Hematopoietic multipotent progenitor cell treated with erythropoietin and hydrocortisone succinate and interleukin-3 and kit ligand, for 8 days (in vitro differentiated cells): Measurements from ENCODE around the gene SRPRB.
A peak's percentile ranks its signal among the peaks of the same experiment; 100 is the strongest.

ENCODE experiments used
- DNase-seq: peaks from one replicate; pipeline ENCODE4 v3.0.0-alpha.2; 2015

Gene SRPRB, protein sequence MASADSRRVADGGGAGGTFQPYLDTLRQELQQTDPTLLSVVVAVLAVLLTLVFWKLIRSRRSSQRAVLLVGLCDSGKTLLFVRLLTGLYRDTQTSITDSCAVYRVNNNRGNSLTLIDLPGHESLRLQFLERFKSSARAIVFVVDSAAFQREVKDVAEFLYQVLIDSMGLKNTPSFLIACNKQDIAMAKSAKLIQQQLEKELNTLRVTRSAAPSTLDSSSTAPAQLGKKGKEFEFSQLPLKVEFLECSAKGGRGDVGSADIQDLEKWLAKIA

DNA sequence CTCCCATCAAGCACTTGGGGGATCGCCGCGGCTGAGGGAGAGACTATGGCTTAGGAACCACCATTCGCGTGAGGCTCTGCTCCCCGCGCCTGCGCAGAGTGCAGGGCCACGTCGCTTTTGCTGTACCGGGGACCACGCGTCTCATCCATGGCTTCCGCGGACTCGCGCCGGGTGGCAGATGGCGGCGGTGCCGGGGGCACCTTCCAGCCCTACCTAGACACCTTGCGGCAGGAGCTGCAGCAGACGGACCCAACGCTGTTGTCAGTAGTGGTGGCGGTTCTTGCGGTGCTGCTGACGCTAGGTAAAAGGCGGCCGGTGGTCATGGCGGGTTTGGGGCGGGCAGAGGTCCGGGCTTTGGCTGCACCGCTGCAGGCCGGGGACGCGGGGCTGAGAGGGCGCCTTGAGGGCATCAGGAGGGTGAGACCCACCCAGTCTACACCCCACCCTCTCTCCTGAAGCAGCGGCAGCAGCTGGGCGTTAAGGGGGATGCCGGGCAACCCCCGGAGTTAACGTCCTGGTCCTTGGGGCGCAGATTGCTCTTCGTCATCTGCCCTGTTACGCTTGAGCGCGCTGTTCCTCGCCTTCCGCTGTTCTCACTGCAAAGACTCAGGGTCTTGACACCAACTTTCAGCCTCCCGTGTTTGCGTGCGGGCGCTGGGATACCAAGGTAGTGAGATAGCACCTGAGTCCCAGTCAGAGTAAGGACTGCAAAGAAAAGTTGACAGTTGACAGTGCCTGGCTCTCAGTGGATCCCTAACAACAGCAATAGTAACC, at the start of gene SRPRB:
TSS of gene SRPRB (plus strand) at position 114 of the 774 bp plus-strand sequence. CDS start at position 148, 34 bp downstream.
- peak; percentile 97 for DNase-seq

DNA sequence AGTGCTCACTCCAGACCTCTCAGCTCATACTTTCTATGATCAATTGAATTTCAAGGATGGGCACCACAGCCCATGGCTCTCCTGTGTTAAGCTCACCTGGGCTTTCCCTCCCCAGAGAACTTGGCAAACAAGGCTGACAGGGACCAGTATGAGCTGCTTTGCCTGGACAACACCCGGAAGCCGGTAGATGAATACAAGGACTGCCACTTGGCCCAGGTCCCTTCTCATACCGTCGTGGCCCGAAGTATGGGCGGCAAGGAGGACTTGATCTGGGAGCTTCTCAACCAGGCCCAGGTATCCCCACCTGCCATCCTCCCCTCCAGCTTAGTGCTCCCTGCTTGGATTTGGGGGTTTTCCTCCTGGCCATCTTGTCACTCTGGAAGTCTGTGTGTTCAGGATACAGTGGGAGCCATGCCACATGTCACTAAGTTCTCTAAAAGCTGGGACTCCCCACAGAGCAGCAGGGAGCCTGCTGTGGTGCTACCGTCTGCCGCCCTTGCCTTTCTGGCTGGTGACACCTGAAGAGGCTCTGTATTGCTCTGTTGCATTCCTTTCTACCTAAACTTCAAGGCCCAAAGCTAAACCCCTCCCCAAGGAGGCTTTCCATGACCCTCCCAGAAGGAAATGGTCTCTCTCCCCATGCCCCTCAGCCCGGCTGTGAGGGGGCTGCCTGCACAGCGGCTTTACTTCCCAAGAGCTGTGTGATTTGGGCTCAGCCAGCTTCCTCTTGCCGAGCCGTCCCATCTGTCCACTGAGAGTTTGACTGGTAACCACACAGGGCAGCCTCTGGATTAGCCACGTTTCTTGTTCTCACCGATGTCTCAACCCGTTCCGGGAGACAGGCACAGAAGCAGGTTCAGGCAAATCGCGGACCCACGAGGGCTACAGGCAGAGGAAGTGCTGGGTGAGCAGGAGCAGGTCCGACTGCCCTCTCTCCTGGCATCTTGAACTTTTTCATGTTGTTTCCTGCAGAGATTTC, 48.6 kb upstream of the SRPRB start:
- no peak for DNase-seq

DNA sequence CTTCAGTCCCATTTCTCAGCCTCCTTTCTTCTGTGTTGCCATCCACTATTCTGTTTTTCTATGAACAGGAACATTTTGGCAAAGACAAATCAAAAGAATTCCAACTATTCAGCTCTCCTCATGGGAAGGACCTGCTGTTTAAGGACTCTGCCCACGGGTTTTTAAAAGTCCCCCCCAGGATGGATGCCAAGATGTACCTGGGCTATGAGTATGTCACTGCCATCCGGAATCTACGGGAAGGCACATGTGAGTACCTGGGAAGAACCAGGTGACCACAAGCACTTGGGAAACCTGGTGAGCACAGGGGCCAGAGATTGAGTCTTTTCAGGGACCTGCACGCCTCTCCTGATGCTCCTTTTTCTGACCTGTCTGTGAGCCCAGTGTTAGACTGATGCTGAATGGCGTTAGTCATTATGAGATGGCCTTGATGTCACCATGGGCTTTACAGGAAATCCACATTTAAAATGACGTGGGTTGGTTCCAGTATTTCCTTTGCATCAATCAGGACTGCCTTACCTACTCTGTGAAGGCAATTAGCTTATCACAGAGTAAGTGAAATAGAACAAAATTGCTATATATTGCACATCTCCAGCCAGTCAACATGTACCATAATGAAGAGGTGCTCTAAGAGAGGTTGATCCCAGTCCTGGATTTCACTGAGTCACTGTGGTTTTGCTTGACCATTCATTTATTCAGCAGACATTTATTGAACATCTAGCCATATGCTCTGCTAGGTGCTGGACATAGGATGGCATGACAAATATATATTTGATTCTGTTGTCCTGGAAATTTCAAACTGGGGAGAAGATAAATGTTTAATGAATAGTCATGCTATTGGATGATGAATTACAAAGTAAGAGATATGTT, 47.7 kb upstream of the SRPRB start:
- no peak for DNase-seq

DNA sequence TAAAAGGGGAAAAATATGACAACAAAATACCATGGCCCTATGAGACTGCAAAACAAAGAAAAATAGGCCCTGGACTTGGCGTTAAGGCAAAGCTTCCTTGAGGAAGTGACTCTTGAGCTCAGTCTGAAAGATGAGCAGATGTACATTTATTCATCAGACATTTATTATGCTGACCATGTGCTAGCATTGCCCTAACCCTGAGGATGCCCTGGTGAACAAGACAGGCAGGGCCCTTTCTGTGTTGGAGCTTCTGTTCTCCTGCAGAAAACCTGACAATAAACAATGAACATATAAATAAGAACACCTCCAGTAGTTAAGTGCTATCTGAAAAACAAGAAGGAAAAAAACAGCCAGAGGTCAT, 47.1 kb upstream of the SRPRB start:
- DNase-seq: no peak

DNA sequence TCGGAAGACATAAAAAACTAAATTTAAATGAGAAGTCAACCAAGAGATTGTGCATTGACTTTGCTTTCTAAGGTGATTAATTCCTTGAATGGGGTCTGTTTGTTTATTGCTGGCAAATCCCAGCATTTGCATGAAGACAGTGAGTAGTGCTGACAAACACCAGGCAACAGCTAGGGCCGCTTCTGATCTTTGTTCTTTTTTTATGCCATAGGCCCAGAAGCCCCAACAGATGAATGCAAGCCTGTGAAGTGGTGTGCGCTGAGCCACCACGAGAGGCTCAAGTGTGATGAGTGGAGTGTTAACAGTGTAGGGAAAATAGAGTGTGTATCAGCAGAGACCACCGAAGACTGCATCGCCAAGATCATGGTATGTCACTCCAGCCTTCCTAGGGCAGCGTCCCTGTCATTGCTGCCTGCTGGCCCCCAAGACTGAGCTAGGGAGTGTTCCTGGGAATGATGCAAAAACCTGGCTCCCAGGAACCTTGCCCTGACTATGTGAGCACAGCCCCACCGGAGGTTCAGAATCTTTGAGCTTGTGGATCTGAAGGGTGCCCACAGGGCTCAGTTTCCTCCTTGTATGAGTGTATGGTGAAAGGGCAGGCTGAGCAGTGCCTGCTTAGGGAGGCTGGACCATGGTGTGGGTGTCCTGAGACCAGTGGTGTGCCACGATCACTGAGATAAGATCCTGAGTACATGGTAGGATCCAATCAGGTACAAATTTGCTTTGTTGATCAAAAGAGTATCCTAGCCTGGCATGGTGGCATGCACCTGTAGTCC, 46.5 kb upstream of the SRPRB start:
- DNase-seq: no peak

DNA sequence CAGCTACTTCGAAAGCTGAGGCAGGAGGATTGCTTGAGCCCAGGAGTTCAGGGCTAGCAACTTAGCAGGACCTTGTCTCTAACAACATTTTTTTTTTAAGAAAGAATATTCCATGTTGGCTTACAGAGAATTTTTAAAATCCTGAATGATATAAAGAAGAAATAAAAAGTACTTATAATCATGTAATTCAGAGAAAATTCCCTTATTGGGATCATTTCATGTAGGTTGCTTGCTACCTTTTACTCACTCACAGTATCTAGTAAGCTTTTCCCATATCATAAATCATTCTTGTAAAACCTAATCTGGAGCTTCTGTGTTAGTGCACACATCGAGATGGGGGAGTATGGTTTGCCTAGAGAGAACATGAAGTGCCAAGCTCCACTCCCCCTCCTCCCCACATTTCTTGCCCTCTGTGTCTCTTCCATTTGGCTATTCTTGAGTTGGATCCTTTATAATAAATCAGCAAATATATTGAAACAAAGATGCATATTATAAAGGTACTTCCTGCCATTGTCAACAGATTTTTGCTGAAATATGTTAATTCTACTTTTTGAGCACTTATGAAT, 45.8 kb upstream of the SRPRB start:
- DNase-seq: no peak

DNA sequence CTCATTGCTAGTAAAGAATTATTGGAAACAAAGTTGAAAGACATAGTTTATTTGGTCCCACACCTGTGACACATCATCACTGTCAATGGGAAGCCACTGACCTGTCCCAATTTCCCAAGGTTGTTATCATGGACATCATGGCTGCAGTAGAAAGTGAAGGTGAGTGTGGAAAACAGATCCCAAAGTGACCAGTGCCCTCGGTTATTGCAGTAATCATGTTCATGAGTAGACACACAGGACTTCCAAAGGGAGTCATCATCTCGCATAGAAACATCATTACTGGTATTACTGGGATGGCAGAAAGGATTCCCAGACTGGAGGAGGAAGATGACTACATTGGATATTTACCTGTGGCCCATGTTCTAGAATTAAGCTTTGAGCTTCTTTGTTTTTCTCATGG, 44.7 kb upstream of the SRPRB start:
- no peak for DNase-seq

DNA sequence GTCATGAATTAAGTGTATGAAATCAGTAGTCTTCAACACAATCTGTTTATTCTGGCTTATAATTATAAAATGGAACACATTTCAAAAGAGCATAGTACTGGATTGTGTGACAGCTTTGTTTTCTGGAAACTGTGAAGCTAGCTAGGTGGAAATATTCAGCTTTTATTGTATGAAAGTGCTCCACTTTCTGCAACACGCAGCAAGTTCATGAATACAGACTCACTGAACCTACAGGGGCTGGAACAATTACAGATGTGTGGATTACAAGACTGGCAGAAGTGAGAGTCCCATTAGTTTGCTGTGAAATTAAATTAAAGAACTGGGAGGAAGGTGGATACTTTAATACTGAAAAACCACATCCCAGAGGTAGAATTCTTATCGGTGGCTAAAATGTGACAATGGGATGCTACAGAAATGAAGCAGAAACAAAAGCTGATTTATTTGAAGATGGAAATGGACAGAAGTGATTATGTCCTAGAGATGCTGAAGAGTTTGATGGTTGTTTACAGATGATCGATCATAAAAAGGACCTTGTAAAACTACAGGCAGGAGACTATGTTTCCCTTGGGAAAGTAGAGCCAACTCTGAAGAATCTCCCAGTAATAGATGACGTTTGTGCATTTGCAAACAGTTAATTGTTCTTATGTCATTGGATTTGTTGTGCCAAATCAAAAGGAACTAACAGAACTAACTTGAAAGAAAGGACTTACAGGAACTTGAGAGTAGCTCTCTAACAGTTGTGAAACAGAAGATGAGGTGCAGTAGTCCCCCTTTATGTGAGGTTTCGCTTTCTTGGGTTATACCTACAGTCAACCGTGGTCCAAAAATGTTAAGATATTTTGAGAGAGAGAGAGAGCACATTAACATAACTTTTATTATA, 43.8 kb upstream of the SRPRB start:
- DNase-seq: no peak

DNA sequence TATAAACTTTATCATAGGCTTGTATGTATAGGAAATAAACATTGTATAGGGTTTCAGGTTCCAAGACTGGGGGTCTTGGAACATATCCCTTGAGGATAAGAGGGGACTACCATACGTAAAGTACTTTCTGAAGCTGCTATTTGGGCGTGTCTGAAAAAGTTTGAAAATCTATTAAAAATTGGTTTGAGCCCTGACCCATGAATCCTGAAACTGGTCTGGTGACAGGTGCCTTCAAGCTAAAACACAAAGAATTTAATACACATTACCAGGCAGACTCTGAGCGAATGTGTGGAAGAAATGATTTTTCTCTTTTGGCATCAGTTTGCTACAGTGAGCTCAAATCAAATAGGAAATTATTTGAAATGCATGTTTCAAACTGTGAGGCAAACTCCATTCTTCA, 43.1 kb upstream of the SRPRB start:
- DNase-seq: no peak

DNA sequence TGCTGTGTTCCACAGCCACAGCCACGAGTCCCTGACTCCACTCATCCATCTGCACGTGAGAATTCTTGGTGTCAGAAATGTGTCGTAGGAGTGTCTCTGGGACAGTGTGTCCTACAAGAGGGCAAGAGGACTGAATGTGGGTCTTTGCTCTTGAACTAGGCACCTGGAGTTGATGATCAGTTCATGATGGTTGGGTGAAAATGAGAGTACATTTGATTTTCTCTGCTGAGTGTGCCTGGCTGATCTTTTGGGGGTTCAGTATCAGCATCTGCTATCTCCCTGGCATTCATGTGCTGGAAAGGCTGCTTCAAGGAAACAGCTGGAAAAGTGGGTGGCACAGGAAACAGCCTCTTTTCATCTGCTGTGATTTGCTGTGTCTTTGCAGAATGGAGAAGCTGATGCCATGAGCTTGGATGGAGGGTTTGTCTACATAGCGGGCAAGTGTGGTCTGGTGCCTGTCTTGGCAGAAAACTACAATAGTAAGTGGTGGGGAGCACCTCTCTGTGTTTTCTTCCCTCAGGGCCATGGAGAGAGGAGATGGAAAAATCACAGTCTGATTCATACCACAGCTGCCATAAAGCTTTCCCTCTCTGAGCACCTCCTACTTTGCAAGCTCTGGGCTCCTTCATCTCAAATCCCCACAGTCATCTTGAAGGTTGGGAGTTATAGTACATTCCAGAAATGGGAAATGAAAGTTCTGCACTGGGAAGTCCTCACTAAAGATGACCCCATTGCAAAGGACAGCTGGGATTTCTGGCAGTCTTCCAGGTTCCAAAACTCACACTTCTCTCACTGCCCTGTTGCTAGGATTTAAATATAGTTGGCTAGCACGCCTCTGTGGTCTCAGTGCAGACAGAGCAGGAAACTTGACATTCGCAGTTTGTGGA, 41.6 kb upstream of the SRPRB start:
- DNase-seq: no peak

DNA sequence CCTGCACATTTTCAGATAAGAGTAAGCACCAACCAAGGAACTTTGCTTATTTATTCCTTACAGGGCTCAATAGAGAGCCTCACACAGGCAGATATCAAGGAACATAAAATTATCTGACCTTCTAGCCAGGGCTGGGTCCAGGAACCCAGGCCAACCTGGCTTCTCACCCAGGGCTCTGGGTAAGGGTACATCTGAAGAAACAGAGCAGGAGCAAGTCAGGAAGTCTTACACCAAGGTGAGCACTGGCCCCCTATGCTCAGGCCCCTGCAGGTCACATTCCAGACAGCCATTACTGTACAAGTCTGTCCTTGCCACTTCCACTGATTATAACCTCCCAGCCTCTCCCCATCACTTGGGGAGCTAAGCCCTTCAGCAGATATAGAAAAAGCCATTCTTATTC, 40.4 kb upstream of the SRPRB start:
- DNase-seq: no peak

DNA sequence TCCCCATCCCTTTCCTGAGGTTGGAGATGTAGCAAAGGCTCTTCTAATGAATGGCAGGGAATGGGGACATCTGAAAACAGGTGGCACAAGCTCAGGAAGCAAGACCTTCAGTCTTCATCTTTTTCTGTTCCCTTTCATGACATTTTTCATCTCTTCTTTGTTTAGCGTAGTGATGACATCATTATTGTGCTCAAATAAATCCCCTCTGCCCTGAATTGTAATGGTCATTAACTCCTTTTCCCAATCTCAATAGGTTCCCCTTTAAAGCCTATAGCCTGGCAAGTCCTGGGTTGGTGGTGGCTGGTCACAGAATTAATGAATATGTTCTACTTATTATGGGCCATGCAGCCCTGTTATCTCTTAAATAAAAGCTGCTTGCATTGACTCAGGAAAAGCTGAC, 38.0 kb upstream of the SRPRB start:
- DNase-seq: no peak

DNA sequence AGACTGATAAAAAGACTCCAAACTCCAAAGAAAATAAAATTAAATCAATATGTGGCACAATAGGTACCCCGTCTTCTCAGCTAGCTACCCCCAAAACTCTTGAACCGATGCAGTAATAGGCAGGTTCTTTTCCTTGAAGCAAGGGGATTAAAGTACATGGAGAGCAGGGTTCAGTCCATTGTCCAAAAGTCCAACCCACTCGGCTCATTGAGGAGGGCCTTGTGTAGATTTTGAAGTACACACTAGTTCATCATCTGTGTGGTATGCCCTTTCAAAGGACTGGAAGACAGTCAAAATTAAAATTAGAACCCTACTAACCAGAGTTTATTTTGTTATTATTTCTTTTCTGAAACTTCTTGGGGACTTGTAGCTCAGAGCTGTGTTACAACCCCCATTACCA, 36.1 kb upstream of the SRPRB start:
- DNase-seq: no peak

DNA sequence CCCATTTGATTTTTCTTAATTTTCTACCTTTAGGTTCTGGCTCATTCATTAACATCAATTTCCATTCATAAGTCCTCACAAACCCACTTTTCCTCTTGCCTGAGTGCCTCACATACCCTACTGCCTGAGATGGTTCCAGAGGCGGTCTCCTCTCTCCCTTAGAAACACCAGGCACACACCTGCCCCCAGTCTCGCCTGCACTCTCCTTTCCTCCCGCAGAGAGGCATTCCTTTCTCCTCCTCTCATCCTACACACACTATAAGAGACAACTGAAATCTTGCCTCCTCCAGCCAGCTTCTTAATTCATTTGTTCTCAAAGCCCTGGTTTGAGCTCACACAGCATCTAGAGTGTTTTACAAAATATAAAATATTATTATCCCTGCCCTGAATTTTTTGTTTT, 31.9 kb upstream of the SRPRB start:
- DNase-seq: no peak

DNA sequence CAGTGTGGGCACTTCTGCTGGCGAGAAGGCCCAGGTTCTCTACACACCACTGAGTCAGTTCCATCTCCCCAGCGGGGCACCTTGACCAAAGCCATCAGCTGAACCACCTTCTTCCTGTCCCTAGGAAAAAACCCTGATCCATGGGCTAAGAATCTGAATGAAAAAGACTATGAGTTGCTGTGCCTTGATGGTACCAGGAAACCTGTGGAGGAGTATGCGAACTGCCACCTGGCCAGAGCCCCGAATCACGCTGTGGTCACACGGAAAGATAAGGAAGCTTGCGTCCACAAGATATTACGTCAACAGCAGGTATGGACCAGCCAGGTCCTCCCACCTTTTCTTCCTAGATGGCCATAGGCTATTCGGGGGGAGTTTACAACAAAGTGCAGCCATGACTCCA, 30.3 kb upstream of the SRPRB start:
- DNase-seq: no peak

DNA sequence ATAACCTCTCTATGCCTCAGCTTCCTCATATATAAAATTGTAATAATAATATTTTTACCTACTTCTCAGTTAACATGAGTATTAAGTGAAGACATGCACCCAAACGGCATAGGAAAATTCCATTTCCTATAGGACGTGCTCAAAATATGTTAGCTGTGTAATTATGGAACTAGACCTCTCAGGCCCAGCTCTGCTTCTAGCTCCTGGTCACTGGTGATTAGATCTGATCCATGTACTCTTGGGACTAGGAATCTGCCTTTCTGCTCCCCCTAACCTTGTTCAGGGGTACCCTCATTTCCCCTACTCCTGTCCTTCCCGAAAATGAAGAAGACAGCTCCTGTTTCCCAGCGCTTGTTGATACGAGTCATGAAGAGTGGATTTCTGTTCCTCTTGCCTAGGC, 29.8 kb upstream of the SRPRB start:
- DNase-seq: no peak

DNA sequence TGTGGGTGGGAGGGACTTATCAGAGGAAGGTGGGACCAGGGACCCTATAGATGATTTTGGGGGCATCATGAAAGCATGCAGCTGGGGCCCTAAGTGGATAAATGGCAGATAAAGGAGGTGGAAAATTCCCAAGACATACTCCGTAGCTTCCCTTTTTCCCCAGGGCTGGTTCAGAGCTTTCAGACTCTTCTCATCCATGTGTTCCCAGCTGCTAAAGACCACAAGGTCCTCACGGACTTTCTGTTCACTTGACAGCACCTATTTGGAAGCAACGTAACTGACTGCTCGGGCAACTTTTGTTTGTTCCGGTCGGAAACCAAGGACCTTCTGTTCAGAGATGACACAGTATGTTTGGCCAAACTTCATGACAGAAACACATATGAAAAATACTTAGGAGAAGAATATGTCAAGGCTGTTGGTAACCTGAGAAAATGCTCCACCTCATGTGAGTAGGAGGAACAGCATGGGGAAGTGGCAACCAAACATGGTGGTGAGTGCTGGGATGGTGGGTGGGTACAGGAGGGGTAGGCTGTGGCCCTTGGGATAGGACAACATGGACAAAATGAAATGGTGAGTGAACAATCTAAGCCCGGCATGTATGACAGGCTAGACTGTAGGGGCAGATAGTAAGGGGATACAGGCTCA, 28.7 kb upstream of the SRPRB start:
- no peak for DNase-seq

DNA sequence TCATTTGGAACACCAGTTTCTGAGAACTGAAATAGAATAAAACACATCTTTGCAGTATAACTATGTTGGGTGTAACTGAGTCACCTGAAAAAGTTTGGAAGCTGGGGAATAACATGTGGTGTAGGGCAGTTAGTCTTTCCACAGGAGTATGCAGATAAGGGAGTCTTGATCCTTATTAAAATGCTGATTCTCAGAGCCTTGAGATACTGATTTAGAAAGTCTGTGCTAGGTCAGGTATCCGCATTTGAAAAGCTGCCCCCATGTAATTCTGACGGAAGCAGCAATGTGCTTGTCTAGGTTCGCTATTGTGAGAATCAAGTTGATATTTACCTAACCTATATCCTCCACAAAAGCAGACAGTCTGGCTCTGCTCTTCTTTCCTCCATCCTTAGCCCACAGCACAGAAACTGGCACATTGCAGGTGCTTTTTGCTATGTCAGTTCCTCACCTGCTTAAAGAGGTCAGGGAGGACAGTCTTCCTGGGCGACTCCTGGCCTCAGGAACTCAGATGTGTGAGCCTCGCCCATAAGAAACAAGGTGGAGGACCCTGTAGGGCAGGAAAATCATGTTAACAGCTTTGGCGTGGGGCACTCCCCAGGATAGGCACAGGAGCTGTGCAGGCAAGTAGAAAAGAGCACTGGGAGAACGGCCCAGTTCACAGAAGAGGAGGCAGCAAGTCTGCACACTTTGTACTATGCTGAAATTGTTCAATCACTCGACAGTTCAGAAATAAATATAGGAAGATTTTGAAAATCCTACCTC, 27.6 kb upstream of the SRPRB start:
- DNase-seq: no peak
